Endothelial cell of hepatic sinusoid (primary cell): ENCODE results near the gene KRT79.

Experiments used
- in situ Hi-C: cut with HindIII; loops from 2 replicates; pipeline ENCODE4 v1.10.0; 2017; ENCODE audit warnings: low sequenced_read_pairs

The KRT79 gene

GRCh38 chr12:52776913-52777395 lies 57.2 kb downstream of the KRT79 start, which contains the start of gene KRT76:
Gene KRT76 (minus strand): TSS chr12:52777345. CDS start chr12:52777291, 54 bp downstream.
- in situ Hi-C loops, result no loop called here

GRCh38 chr12:52776435-52776834 lies 57.7 kb downstream of the KRT79 start:
- in situ Hi-C loops, result no loop called here

GRCh38 chr12:52774629-52775250 lies 59.4 kb downstream of the KRT79 start:
- in situ Hi-C loops, result no loop called here

GRCh38 chr12:52772772-52773171 lies 61.3 kb downstream of the KRT79 start:
- in situ Hi-C loops, result no loop called here

- in situ Hi-C loops, result no loop called here
Measured at GRCh38 chr12:52772188-52772587, 61.9 kb downstream of the KRT79 start.

GRCh38 chr12:52771505-52771904 lies 62.6 kb downstream of the KRT79 start:
- in situ Hi-C loops, result no loop called here
